GM12873 (cell line): Measurements from ENCODE around the gene MSH2.

Experiments used
- CTCF ChIP-seq: IDR thresholded peaks from 2 replicates; pipeline ENCODE4 v1.5.1; 2012; ENCODE audit warnings: low read depth, mild to moderate bottlenecking, moderate library complexity, low read length, control low read depth; ENCODE audit not compliant: insufficient read depth; ENCODE audit errors: missing control alignments

MSH2 gene

GRCh38 chr2:47499093-47499492 is 96.1 kb downstream of the MSH2 start:
- TF ChIP-seq CTCF = no peak

GRCh38 chr2:47499621-47500309 is 96.8 kb downstream of the MSH2 start:
- TF ChIP-seq CTCF = no peak

GRCh38 chr2:47501374-47502200 is 98.6 kb downstream of the MSH2 start:
- no peak for TF ChIP-seq CTCF

GRCh38 chr2:47503481-47504070 is 100.6 kb downstream of the MSH2 start:
- no peak for TF ChIP-seq CTCF

GRCh38 chr2:47504174-47504810 is 101.3 kb downstream of the MSH2 start:
- no peak for TF ChIP-seq CTCF

- TF ChIP-seq CTCF = no peak
These were observed 103.1 kb downstream of the MSH2 start for GRCh38 chr2:47506024-47506423.

GRCh38 chr2:47506436-47506835 is 103.5 kb downstream of the MSH2 start:
- no peak for TF ChIP-seq CTCF
